Thoracic aorta (tissue), 2 donors: ENCODE measurements around the gene ANOS1. TPM values are rescaled to one million over a fixed set of nuclear protein-coding genes. Genes with fewer than 3 reads are reported as not detected.
"Not testable (repeated sequence)": the region's sequence is repeated elsewhere in the genome, so short reads cannot be mapped to it uniquely, and the experiment has no call there.

Experiments
- ATAC-seq: fragments of 150-250 bp; one replicate; pipeline ENCODE4 v1.8.0; 2017; ENCODE audit warnings: low read depth; ENCODE audit not compliant: insufficient number of reproducible peaks, low FRiP score
- DNase-seq: peaks from one replicate; pipeline ENCODE4 v3.0.0-alpha.2; 2020; ENCODE audit warnings: low spot score
- H3K27ac ChIP-seq, 2 donors: fragments of 200-600 bp; sonication (generic); 1 replicate in 1 of 2; 2 replicates in 1 of 2; pipeline ENCODE4 v1.5.1; 2016; ENCODE audit warnings: mild to moderate bottlenecking in 2 of 2, moderate library complexity in 2 of 2
- H3K27me3 ChIP-seq: fragments of 200-600 bp; sonication (generic); replicated peaks from 2 replicates; pipeline ENCODE4 v1.6.0; 2016; ENCODE audit warnings: mild to moderate bottlenecking; ENCODE audit not compliant: insufficient read depth
- H3K36me3 ChIP-seq: fragments of 200-600 bp; sonication (generic); one replicate; pipeline ENCODE4 v1.5.1; 2016
- H3K4me1 ChIP-seq, 2 donors: fragments of 200-600 bp; sonication (generic); 1 replicate in 1 of 2; 2 replicates in 1 of 2; pipeline versions ENCODE4 v1.5.1 to v1.6.0; 2016; ENCODE audit warnings: low read depth in 2 of 2, mild to moderate bottlenecking in 1 of 2; ENCODE audit not compliant: control insufficient read depth in 1 of 2
- H3K4me3 ChIP-seq: fragments of 200-600 bp; sonication (generic); 2 replicates; pipeline ENCODE4 v1.5.1; 2016; ENCODE audit warnings: mild to moderate bottlenecking
- H3K9me3 ChIP-seq: fragments of 200-600 bp; sonication (generic); 2 replicates; pipeline ENCODE4 v1.5.1; 2016
- total RNA-seq, 2 donors: library from RNA; depleted of rRNA; stranded (reverse); fragments of >200 nt; gene quantifications; one replicate each; pipeline versions ENCODE4 v1.1.0 to v1.2.3, GENCODE V29; 2016
- TF ChIP-seq, protein P1 (sequence below): fragments of 200-600 bp; sonication (generic); IDR thresholded peaks from one replicate; pipeline ENCODE4 v1.5.1; 2019; ENCODE audit warnings: antibody characterized with exemption

The ANOS1 gene, protein sequence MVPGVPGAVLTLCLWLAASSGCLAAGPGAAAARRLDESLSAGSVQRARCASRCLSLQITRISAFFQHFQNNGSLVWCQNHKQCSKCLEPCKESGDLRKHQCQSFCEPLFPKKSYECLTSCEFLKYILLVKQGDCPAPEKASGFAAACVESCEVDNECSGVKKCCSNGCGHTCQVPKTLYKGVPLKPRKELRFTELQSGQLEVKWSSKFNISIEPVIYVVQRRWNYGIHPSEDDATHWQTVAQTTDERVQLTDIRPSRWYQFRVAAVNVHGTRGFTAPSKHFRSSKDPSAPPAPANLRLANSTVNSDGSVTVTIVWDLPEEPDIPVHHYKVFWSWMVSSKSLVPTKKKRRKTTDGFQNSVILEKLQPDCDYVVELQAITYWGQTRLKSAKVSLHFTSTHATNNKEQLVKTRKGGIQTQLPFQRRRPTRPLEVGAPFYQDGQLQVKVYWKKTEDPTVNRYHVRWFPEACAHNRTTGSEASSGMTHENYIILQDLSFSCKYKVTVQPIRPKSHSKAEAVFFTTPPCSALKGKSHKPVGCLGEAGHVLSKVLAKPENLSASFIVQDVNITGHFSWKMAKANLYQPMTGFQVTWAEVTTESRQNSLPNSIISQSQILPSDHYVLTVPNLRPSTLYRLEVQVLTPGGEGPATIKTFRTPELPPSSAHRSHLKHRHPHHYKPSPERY
- total RNA-seq = 10 to 100 TPM in 1 of 2 donors, 1 to 10 TPM in 1; 8.9 to 10.4 TPM

DNA sequence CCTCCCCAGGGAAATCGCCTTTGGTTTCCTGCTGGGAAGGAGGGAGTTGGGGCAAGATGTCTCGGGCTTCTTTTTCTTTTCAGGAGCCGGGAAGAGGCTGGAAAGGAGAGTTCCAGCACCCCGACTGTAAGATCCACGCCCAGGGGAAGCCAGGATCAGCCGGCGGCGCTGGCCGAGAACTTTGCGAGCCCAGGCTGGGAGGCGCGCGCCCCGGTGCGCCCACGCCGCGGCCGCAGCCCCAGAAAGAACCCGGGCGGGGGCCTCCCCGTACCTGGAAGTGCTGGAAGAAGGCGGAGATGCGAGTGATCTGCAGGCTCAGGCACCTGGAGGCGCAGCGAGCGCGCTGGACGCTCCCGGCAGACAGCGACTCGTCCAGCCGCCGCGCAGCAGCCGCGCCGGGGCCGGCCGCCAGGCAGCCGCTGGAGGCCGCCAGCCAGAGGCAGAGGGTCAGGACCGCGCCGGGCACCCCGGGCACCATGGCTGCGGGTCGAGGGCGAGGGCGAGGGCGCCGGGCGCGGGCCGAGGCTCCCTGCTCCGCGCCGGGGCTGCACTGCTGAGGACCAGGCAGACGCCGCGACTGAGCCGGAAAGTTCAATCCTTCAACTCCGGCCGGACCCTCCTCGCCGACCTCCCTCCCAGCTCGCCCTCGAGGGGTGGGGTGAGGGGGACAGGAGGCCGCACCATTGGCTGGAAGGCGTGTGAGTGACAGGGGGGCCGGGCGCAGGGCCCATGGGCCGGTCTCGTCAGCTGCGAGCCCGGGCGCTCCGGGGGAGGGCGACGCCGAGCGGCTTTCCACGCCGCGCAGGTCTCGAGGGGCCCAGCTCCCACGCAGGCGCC is at the start of gene ANOS1:
Gene ANOS1, minus strand, starts transcription at position 579 of the 837 bp plus-strand sequence. Its CDS starts 101 bp downstream, at position 478.
- Histone ChIP-seq H3K4me3 (peak within 1 kb of the TSS; percentile 73), H3K9me3 (no peaks in the 10 kb centered on the region), H3K27me3 (no peaks in the 10 kb centered on the region), H3K4me1 (no peaks in the 10 kb centered on the region), H3K27ac (no peak within 1 kb of the TSS), H3K36me3 (no peaks in the 10 kb centered on the region)
- TF ChIP-seq, protein P1, sequence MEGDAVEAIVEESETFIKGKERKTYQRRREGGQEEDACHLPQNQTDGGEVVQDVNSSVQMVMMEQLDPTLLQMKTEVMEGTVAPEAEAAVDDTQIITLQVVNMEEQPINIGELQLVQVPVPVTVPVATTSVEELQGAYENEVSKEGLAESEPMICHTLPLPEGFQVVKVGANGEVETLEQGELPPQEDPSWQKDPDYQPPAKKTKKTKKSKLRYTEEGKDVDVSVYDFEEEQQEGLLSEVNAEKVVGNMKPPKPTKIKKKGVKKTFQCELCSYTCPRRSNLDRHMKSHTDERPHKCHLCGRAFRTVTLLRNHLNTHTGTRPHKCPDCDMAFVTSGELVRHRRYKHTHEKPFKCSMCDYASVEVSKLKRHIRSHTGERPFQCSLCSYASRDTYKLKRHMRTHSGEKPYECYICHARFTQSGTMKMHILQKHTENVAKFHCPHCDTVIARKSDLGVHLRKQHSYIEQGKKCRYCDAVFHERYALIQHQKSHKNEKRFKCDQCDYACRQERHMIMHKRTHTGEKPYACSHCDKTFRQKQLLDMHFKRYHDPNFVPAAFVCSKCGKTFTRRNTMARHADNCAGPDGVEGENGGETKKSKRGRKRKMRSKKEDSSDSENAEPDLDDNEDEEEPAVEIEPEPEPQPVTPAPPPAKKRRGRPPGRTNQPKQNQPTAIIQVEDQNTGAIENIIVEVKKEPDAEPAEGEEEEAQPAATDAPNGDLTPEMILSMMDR = no peak
- ATAC-seq (no peak), DNase-seq (no peak)

DNA sequence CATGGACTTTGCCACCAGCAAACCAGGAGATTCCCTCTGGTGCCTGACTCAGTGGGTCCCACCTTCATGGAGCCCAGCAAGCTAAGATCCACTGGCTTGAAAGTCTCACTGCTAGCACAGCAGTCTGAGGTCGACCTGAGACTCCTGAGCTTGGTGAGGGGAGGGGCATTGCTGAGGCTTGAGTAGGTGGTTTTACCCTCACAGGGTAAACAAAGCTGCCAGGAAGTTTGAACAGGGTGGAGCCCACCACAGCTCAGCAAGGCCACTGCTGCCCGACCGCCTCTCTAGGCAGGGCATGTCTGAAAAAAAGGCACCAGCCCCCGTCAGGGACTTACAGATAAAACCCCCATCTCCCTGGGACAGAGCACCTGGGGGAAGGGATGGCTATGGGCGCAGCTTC is 41.2 kb upstream of the ANOS1 start:
- TF ChIP-seq, protein P1 = no peak
- ATAC-seq = no peak
- Histone ChIP-seq H3K9me3 (no peaks in the 10 kb centered on the region), H3K4me1 (no peaks in the 10 kb centered on the region), H3K27ac (no peak overlapping the region), H3K4me3 (no peak overlapping the region), H3K27me3 (no peaks in the 10 kb centered on the region), H3K36me3 (no peaks in the 10 kb centered on the region)
- DNase-seq = no peak

DNA sequence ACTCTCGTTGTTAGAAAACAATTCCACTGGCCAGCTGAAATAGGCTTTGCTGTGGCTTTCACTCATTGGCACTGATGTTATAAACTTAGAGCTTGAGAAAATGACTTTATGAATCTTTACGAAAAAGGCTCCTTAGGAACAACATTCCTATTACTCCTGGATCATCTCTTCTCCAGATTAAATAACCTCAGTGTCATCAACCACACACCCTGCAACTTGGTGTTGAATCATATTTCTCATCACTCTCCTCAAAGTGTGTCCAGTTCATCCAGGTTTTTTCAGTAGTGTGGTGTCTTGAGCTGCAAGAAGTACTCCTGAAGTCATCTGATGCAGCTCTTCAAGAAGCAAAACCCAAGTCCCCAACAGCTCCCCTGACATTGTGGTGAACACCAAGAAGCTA is 28.1 kb upstream of the ANOS1 start:
- H3K4me1 ChIP-seq = no peaks in the 10 kb centered on the region
- TF ChIP-seq, protein P1 = no peak
- no peaks in the 10 kb centered on the region for H3K36me3 ChIP-seq
- no peaks in the 10 kb centered on the region for H3K9me3 ChIP-seq
- DNase-seq (no peak), ATAC-seq (no peak)
- H3K4me3 ChIP-seq = no peak overlapping the region
- no peak overlapping the region for H3K27ac ChIP-seq
- no peaks in the 10 kb centered on the region for H3K27me3 ChIP-seq

- H3K4me3 ChIP-seq, H3K27ac ChIP-seq: not testable (repeated sequence)
These were observed 26.8 kb upstream of the ANOS1 start for GRCh38 chrX:8758706-8759105.

DNA sequence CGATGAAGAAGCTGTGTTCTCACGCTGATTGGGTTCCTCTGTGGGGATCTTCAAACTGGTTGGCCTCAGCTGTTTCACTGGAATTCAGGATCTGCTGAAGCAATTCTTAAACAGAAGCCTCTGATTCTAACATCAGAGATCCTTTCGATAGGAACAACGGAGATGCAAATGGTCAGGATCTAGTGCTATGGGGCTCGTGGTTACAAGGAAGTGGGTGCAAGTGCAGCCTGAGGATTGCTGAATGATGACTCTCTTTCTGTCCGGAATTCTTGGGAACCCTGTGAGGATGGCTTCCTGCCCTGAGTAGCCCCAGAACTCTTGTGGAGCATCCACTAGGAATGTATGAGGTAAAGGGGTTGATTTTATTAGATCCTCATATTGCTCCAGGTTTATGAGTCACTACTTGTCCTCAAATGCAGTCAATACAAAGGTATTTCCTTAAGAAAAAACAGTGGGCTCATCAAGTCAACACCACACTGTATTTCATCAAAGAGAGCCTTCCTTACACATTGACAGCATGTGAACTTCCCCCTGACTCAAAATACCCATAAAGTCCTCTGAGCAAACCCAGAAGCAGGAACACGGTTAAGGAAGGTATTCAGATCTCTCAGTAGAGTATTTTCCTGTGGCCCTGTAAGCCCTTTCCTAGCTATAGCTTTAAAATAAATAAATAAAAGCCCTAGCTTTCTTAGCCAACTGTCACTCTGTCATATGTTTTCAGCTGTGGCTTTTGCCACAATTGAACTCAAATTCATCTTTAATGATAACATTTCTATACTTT is 25.9 kb upstream of the ANOS1 start:
- not testable (repeated sequence) for DNase-seq, ATAC-seq, H3K4me3 ChIP-seq, H3K36me3 ChIP-seq, H3K27me3 ChIP-seq, H3K4me1 ChIP-seq, H3K9me3 ChIP-seq, H3K27ac ChIP-seq

More at GRCh38 chrX:8758706-8759105, 26.8 kb upstream of the ANOS1 start:
- not testable (repeated sequence) for H3K36me3 ChIP-seq, ATAC-seq, H3K27me3 ChIP-seq, H3K9me3 ChIP-seq, H3K4me1 ChIP-seq, DNase-seq
